Putamen (tissue), 1 donor: ENCODE results near the gene TKT.
"Not testable (repeated sequence)": the region's sequence is repeated elsewhere in the genome, so short reads cannot be mapped to it uniquely, and the experiment has no call there.

Source experiments
- DNase-seq: peaks from one replicate; pipeline ENCODE4 v3.0.0-alpha.2; 2016; ENCODE audit warnings: low spot score

The TKT gene

DNA sequence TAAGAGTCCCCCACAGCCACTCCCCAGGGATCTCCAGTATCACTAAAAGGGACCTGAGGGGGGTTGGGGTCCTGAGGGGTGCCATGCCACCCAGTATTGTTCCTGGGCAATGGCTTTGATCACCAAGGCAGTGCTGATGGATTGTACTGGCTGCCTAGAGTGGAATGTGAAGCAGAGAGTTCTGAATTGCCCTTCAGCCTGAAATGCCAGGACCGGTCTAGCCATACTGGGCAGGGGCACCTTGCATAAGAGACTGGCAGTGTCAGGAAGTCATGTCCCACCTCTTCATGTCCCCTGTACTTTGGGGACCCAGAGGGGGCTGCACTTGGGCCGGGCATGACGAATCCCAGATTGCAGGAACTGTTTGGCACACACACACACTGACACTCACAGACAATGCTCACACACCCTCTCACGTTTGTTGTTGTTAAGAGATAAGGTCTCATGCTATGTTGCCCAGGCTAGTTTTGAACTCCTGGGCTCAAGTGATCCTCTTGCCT lies 4.5 kb upstream of the TKT start:
- DNase-seq: no peak

DNA sequence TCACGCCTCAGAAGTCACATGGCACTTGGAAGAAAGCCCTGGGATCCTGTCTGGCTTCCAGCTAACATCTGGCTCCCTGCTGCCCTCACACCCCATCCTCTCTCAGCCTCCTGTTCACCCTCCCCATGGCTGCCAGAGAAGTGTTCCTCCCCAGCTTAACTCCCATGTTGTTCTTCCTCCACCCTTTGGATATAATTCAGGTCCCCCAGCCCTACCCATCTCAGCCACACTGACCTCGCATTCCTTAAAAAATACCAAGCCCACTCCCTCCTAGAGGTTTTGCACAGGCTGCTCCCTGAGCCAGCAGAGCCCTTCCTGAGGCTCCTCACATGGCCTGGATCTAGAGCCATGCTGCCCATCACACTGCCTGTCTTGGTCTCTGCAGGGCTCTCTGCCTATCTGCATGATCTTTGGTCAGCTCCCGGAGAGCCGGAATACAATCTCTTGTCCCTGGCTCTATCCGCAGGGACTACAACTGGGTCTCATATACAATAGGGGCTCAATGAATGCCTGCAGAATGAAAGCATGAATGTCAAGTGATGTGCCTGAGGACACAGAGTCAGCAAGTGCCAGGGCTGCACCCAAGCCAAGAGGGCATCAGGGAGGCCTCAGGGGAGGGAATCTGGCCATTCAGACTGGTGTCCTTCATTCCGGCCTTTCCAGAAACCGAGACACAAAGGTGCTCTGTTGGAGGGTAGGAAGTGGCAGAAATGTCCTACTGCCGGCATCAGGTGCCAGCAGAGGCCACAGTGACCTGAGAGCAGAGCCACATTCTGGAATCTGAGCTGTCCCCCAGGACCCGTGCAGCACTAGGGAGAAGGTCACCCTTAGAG lies 3.8 kb upstream of the TKT start:
- peak; percentile 40 for DNase-seq

DNA sequence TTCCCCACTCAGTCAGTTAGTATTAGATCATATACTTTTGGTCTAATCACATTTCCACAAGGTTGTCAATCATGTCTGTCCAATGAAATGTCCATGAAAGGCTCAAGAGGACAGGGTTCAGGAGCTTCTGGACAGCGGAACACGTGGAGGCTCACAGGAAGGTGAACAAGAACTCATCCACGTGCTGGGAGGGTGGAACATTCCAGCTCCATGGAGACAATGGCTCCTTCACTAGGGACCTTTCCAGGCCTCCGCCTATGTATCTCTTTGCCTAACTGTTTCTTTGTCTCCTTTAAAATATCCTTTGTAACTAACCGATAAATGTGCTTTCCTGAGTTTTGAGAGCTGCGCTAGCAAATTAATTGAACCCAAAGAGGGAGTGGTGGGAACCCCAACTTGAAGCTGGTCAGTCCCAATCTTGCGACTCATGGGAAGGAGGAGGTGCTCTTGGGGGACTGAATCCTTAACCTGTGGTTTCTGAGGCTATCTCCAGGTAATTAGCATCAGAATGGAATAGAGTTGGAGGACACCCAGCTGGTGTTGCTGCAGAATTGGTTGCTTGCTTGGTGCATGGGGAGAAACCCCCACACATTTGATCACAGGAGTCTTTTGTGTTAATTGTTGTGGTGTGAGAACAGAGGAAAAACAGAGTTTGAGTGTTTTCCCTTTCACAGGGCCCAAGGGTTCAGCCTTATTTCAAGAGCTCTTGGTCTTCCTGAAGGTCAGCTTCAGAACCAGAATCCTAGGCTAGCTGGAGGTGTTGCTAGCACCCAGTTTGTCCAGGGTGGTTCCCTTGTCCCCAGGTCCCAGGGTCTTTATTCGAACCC lies 3.0 kb upstream of the TKT start:
- DNase-seq: peak; percentile 62

DNA sequence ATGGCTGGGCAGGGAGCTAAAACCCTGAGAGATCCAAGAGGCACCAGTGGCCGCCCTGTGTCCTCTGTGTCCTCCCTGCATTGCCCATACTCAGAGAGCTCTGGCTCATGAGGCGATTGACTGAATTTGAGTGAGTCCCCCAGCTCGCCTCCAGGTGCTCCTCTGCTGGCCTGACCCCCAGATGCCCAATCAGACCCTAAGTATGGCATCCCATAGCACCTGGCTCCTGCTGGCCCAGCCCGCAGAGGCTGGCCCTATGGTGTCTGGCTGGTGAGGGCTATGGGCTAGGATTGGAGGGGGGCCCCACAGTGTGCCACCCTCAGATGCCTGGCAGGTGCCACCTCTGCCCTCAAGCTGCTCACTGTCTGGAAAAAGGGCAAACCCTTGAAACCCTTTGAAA lies 1.6 kb upstream of the TKT start:
- DNase-seq: no peak

DNA sequence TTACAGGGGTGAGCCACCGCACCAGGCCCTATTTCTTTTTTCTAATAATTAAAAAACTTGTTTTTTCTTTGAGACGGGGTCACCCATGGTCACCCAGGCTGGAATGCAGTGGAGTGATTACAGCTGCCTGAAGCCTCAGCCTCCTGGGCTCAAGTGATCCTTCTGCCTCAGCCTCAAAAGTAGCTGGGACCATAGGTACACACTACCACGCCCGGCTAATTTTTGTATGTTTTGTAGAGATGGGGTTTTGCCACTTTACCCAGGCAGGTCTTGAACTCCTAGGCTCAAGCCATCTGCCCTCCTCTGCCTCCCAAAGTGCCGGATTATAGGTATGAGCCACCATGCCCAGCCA lies 858 bp upstream of the TKT start:
- DNase-seq: no peak

DNA sequence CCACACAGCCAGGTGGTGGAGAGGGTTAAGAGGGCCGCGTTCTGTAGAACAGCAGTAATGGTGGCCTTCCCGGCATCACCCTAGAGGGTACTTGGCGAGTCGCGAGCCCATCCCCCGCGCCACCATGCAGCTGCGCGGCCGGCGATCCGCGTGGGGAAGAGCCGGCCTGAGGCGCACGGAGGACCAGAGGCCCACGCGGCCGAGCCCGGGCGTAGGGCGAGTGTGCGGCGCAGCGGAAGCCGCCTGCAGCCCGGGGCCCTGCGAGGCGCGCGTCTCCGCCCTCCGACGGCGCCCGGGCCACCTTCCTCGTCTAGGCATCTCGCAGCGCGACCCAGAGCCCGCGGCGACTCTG lies 423 bp downstream of the TKT start:
- DNase-seq: peak; percentile 33

DNA sequence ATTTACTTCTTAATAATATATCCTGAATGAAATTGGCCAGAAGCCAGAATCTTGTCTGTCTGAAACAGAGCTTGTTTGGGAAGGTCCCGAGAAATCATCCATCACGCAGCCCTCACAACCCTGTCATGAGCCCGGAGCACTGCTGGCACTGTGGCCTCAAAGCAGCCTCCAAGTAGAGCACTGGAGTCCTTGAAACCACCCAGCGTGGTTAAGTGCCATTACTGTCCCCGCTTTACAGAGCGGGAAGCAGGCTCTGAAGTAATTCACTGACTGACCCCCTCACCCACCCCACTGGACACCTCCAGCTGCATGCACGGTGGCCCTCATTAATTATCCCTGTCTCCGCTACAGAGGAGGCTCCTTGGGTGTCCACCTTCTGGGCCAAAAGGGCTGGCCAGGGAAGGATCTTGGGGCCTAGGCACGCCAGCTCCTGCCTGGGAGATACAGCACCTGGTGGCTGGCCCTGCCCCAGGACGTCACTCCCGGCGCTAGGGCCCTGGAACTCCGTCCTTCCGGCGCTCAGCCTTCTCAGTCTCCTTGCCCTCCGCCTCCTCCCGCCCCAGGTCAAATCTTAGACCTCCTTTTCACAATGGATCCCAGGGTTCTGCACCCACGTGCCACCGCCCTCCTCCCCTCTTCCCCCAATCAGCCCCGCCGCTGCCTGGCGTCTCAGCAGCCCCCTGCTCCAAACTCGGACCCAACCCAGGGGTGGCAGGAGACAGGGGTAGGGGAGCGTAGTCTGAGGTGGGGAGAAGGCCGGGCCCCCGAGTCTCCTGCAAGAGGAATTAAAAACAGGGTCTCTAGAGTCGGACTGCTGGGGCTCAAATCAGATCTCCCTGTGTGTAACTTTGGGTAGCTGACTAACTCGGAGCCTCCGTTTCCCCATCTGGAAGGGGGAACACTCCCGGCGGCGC lies 1.1 kb downstream of the TKT start:
- DNase-seq: peak; percentile 36

DNA sequence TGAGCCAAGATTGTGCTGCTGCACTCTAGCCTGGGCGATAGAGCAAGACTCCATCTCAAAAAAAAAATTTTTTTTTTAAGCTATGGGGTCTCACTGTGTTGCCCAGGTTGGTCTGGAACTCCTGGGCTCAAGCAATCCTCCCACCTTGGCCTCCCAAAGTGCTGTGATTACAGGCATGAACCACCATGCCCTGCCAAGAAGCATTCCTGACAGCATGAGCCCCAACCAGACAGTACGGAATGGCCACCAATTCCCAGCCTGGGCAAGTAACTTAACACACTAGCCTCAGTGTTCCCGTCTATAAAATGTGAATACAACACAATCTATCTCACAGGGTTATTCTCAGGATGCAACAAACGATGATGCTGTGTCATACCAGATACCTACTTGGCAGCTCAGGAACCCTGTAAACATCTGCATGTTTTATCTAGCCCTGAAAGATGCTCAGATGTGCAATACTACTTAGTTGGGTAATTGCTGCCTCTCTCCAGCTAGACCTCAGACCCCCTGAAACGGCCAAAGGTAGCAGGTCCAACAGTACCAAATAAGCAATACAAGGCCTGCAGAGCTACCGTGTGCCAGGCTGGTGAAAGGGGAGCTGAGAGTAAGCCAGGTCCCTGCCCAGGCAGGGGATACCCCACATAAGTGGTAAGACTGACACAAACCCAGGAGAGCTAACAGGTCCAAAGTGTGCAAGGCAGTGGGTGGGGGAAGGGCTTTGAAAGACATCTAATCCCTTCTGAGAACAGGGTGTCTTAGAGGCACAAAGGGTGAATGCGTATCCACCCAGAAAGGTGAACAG lies 1.9 kb downstream of the TKT start:
- no peak for DNase-seq

DNA sequence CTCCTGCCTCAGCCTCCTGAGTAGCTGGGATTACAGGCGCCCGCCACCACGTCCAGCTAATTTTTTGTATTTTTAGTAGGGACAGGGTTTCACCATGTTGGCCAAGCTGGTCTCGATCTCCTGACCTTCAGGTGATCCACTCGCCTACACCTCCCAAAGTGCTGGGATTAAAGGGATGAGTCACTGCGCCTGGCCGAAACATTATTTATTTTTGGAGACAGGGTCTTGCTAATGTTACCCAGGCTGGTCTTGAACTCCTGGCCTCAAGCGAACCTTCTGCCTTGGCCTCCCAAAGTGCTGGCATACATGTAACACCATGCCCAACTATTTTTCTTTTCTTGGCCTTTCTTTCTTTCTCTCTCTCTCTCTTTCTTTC lies 2.9 kb downstream of the TKT start:
- not testable (repeated sequence) for DNase-seq

DNA sequence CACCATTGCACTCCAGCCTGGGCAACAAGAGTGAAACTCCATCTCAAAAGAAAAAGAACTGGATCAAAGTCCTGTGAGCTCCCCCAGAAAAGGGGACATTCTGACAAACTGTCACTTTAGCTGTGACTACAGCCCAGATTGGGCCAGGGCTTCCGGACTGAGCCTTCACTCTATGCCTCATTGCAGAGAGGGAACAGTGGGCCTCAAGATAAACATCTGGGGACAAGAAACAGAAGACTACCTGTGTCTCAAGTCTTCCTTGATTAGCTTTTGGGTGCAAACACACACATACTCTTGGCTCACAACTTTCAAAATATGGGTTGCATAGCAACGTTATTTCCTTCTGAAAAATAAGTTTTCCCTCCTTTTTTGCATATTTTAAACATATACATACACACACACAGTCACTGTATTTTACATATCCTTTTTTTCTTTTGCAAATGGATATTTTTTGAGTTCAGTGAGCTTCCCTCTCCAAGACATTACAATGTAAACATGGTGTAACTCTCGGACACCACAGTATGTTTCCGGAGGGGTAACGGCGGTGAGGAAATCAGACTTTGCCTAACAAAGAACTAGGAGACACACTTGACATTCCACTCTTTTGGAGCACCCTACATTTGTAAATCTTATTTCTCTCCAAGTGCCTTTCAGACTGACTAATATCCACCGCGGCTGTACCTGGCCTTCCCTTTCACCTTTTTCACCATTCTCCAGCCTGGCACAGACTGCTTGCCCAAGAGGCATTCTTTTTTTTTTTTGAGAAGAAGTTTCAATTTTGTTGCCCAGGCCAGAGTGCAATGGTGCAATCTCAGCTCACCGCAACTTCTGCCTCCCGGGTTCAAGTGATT lies 3.5 kb downstream of the TKT start:
- DNase-seq: no peak

DNA sequence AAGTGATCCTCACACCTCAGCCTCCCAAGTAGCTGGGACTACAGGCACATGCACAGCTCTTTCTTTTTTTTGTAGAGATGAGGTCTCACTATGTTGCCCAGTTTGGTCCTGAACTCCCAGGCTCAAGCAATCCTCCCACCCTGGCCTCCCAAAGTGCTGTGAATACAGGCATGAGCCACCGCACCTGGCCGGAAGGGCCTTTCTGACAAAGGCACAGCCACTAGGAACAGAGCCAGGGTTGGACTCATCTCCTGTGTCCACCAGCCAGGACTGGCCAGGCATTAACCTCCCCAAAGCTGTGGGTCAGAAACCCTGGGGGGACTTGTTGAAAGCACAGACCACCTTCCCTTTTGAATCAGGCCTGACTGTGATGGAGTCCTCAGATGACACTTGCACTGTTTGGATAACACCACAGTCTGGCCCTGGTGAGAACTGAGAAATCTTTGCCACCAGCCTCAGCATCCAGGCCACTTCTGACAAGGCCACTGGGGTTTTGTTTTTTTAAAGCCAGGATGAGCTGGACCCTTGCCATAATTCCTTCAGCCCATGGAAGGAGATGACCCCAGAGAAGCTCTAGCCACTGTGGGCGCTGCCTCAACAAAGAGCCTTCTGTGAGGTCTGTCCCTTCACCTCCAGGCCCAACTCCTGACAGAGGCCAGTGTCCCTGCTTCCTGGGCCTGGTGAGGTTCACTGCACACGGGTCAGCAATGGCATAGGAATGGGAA lies 4.8 kb downstream of the TKT start:
- DNase-seq: no peak

DNA sequence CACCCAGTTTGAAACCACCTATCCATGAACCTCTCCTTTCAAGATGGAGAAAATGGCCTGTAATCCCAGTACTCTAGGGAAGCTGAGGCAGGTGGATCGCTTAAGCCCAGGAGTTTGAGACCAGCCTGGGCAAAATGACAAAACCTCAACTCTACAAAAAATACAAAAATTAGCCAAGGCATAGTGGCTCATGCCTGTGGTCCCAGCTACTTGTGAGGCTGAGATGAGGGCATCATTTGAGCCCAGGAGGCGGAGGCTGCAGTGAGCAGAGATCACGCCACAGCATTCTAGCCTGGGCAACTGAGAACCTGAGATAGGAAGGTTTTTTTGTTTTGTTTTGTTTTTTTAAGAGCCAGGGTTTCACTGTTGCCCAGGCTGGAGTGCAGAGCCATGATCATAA lies 5.4 kb downstream of the TKT start:
- no peak for DNase-seq

DNA sequence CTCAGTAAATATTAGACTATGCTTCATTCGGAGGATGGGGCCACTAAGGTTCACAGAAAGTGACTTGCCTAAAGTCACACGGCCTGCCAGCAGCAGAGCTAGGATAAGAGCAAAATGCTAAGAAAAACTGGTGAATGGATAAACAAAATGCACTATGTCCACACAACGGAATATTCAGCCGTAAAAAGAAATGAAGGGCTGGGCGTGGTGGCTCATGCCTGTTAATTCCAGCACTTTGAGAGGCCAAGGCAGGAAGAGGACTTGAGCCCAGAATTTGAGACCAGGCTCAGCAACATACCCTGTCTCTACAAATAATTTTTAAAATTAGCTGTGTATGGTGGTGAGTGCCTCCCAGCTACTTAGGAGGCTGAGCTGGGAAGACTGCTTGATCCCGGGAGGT lies 7.7 kb downstream of the TKT start:
- no peak for DNase-seq

DNA sequence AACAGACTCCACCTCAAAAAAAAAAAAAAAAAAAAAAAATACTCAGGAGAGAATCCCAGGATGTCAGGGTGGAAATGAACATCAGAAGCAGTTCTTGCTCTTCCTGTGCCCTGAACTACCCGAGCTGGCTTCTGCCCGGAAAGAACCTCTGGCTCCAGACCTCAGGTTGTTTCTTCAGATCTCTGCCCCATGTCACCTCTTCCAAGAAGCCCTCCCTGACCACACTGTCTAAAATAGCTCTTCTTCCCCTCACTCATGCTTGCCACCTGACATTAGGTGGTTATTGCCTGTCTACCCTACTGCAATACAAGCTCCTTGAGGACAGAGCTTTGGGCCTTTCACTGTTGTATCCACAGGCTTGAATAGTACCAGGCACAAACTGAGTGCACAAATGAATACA lies 8.2 kb downstream of the TKT start:
- DNase-seq: no peak

DNA sequence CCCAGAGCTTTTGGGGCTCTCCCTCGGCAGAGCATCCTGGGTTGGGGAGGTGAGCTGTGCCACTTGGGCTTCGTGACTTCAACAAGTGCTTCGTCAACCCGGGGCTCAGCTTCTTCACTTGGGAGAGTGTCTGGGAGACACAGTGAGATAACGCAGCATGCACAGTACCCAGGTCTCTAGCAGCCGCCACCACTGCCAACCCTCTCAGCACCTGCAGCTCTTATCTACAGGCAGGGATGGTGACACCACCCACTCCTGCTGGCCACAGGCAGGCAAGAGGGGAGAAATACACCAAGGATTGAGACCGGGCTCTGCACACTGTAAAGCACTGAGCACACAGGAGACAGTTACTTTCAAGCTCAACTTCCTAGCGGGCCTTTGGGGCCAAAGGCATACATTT lies 11.6 kb downstream of the TKT start:
- DNase-seq: no peak

DNA sequence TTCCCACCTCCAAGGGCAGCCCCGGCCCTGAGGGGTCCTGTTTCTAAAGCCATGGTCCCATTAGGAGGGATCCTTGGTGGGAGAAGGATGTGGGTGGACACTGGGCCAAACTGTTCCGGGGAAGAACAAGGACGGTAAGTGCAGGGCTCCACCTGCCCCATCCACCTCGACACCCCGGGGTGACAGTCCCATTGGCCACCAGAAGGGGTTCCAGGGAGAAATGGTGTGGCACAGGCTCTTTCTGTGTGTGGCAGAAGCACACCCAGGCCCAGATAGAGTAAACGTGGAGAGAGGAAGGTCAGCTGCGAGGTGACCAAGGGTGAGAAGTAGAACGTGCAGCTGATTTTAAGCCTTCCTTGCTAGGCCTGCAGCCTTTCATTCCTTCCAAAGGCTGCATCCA lies 12.0 kb downstream of the TKT start:
- no peak for DNase-seq

DNA sequence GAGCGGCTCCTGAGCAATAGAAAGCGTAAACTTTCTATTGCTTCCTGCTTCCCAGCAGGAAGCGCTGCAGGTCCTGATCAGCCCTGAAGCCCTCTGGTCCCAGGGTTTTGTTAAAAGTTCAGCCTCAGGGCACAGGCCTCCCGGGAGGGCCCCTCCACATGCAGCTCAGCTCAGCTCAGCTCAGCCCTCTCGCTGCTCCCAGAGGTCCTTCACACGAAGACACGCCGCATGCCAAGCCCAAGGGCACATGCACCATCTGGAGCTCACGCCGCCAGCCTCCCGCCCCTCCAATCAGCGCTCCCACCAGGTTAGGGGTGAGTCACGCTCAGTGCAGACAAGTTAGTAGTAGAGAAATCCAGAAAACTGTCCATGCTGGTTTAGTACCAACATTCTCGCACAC lies 12.7 kb downstream of the TKT start:
- no peak for DNase-seq

DNA sequence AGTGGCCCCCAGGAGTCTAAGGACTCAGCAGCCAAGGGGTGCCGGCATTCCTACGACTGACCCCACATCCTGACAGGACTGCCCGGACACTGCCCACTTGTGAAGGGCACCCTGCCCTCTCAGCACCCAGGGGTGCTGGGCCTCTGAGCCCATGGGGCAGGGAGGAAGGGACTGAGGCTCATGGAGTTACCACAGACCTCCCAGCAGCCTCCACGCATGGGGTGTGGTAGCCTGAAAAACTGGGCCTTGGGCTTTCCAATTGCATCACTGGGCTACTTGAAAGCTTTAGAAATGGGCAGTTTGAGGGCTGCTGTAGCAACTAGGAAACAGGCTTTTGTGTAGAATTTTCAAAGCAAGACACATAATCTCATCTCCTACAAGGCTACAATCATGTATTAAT lies 13.2 kb downstream of the TKT start:
- DNase-seq: no peak

DNA sequence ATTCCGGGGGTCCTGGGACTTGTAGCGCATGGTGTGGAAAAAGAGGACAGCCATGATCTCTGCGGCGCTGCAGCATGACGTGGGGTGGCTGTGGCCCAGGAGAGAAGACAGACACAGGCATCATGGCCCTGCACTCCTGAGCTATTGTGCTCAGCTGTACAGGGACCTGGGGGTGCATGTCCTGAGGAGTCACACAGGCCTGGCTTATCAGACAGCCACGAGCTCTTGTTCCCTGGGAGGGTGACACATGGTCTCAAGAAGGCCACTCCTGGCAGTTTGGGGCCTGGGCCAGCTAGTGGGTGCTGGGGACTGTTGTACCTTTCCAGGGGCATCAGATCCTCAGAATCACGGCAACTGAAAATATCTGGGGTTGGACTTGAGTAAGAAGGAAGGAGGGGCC lies 13.7 kb downstream of the TKT start:
- no peak for DNase-seq
